GM18507 (cell line): ENCODE results near the gene THADA.
"Not testable (repeated sequence)": the region's sequence is repeated elsewhere in the genome, so short reads cannot be mapped to it uniquely, and the experiment has no call there.

Source experiments
- DNase-seq: peaks from one replicate; pipeline ENCODE4 v3.0.0; 2011; ENCODE audit warnings: low read depth; ENCODE audit not compliant: insufficient read length; ENCODE audit errors: extremely low spot score
- FAIRE-seq: peaks from 2 replicates; lab custom pipeline; 2011; peaks lifted over from hg19 to GRCh38; lab: Jason Lieb, UNC

Gene THADA

GRCh38 chr2:43604674-43605073, 8.8 kb upstream of the THADA start:
- FAIRE-seq (no peak), DNase-seq (no peak)

GRCh38 chr2:43600596-43600995, 4.8 kb upstream of the THADA start:
- not testable (repeated sequence) for DNase-seq, FAIRE-seq

GRCh38 chr2:43594875-43595274, 963 bp downstream of the THADA start:
- DNase-seq (no peak), FAIRE-seq (no peak)

GRCh38 chr2:43593254-43593653, 2.6 kb downstream of the THADA start:
- no peak for DNase-seq
- no peak for FAIRE-seq

GRCh38 chr2:43592443-43592842, 3.4 kb downstream of the THADA start:
- no peak for DNase-seq
- peak; percentile 42 for FAIRE-seq

- no peak for FAIRE-seq
- no peak for DNase-seq
Observed at GRCh38 chr2:43585708-43586107, 10.1 kb downstream of the THADA start.

- FAIRE-seq, result no peak
- DNase-seq, result no peak
Observed at GRCh38 chr2:43579275-43579981, 16.4 kb downstream of the THADA start.

GRCh38 chr2:43576981-43577892, 18.6 kb downstream of the THADA start:
- FAIRE-seq (peak; percentile 67), DNase-seq (no peak)

- no peak for FAIRE-seq
- no peak for DNase-seq
Observed at GRCh38 chr2:43572244-43572643, 23.6 kb downstream of the THADA start.

GRCh38 chr2:43569921-43570320, 25.9 kb downstream of the THADA start:
- peak; percentile 64 for FAIRE-seq
- no peak for DNase-seq

GRCh38 chr2:43568228-43568627, 27.6 kb downstream of the THADA start:
- FAIRE-seq (no peak), DNase-seq (no peak)

GRCh38 chr2:43566461-43566729, 29.4 kb downstream of the THADA start:
- DNase-seq (no peak), FAIRE-seq (peak; percentile 46)

GRCh38 chr2:43563679-43564078, 32.2 kb downstream of the THADA start:
- DNase-seq (no peak), FAIRE-seq (no peak)

- DNase-seq, result no peak
- no peak for FAIRE-seq
Observed at GRCh38 chr2:43560231-43560547, 35.6 kb downstream of the THADA start.

- DNase-seq (no peak), FAIRE-seq (peak; percentile 92)
Observed at GRCh38 chr2:43559391-43560230, 36.2 kb downstream of the THADA start.

GRCh38 chr2:43557196-43557595, 38.6 kb downstream of the THADA start:
- FAIRE-seq, result no peak

GRCh38 chr2:43556256-43556655, 39.6 kb downstream of the THADA start:
- DNase-seq (no peak), FAIRE-seq (no peak)

More at GRCh38 chr2:43557196-43557595, 38.6 kb downstream of the THADA start:
- DNase-seq, result no peak

GRCh38 chr2:43553341-43553855, 42.4 kb downstream of the THADA start:
- FAIRE-seq (no peak), DNase-seq (no peak)

- DNase-seq, result no peak
- FAIRE-seq, result no peak
Observed at GRCh38 chr2:43551990-43552389, 43.8 kb downstream of the THADA start.

- not testable (repeated sequence) for DNase-seq, FAIRE-seq
Observed at GRCh38 chr2:43548381-43548780, 47.5 kb downstream of the THADA start.
